ENCODE results near the gene TMEM182. TPM values are rescaled to one million over a fixed set of nuclear protein-coding genes. Genes with fewer than 3 reads are reported as not detected.

Gene TMEM182
- total RNA-seq, 1 experiment from 2014 or later: 13.7 TPM

GRCh38 chr2:102803041-102803896, 41.4 kb downstream of the TMEM182 start:
- H2AFZ ChIP-seq: no peak overlapping the region
- no peaks in the 10 kb centered on the region for H3K9me2 ChIP-seq (ENCODE audit: insufficient read depth)
- no TSS peak for BruUV-seq (replicated peaks)
- H3K27ac ChIP-seq: no peak overlapping the region
- no peaks in the 10 kb centered on the region for H3K4me1 ChIP-seq (replicated peaks; ENCODE audit: insufficient read depth)
- TF ChIP-seq, protein P1, sequence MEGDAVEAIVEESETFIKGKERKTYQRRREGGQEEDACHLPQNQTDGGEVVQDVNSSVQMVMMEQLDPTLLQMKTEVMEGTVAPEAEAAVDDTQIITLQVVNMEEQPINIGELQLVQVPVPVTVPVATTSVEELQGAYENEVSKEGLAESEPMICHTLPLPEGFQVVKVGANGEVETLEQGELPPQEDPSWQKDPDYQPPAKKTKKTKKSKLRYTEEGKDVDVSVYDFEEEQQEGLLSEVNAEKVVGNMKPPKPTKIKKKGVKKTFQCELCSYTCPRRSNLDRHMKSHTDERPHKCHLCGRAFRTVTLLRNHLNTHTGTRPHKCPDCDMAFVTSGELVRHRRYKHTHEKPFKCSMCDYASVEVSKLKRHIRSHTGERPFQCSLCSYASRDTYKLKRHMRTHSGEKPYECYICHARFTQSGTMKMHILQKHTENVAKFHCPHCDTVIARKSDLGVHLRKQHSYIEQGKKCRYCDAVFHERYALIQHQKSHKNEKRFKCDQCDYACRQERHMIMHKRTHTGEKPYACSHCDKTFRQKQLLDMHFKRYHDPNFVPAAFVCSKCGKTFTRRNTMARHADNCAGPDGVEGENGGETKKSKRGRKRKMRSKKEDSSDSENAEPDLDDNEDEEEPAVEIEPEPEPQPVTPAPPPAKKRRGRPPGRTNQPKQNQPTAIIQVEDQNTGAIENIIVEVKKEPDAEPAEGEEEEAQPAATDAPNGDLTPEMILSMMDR (conservative IDR thresholded peaks at IDR 0.05): no peak
- TF ChIP-seq EZH2 (IDR thresholded peaks at IDR 0.05; ENCODE audit: low read depth): no peak
- CTCF ChIA-PET: interaction anchor here (0.7 kb wide), 1 partner anchor 355 kb away, joined by 3 read pairs; no protein-coding TSS in a partner anchor
- POLR2A ChIA-PET (ENCODE audit: unreplicated experiment): no interaction called here
- peaks cover 10% of the 10 kb centered on the region for H3K36me3 ChIP-seq (ENCODE audit: low read depth)
- H3F3A ChIP-seq (ENCODE audit: insufficient read depth, low read depth): no peaks in the 10 kb centered on the region
- H3K4me2 ChIP-seq: no peak overlapping the region
- no peaks in the 10 kb centered on the region for H4K20me1 ChIP-seq (ENCODE audit: insufficient read depth)
- H3K79me2 ChIP-seq (ENCODE audit: low read depth): no peaks in the 10 kb centered on the region
- intact Hi-C loops (cut with micrococcal nuclease; ENCODE audit: unreplicated experiment): no loop called here
- DNase-seq: no peak
- H3K9me3 ChIP-seq (ENCODE audit: insufficient read depth, low read depth): peaks cover 14% of the 10 kb centered on the region
- no peak overlapping the region for H3K4me3 ChIP-seq
- no peaks in the 10 kb centered on the region for H3K27me3 ChIP-seq (ENCODE audit: insufficient read depth, low read depth)

- TF ChIP-seq, protein P1 (conservative IDR thresholded peaks at IDR 0.05): no peak
- TF ChIP-seq EZH2 (IDR thresholded peaks at IDR 0.05; ENCODE audit: low read depth): no peak
- no peaks in the 10 kb centered on the region for H4K20me1 ChIP-seq (ENCODE audit: insufficient read depth)
- H3K9me2 ChIP-seq (ENCODE audit: insufficient read depth): no peaks in the 10 kb centered on the region
- H3K4me1 ChIP-seq (replicated peaks; ENCODE audit: insufficient read depth): no peaks in the 10 kb centered on the region
- no peaks in the 10 kb centered on the region for H3K27me3 ChIP-seq (ENCODE audit: insufficient read depth, low read depth)
- H3K9me3 ChIP-seq (ENCODE audit: insufficient read depth, low read depth): peaks cover 14% of the 10 kb centered on the region
- no peak for DNase-seq
- no peak overlapping the region for H3K4me3 ChIP-seq
- ChIA-PET CTCF (interaction anchor here (0.7 kb wide), 1 partner anchor 355 kb away, joined by 3 read pairs; no protein-coding TSS in a partner anchor), POLR2A (ENCODE audit: unreplicated experiment) (no interaction called here)
- H3K27ac ChIP-seq: no peak overlapping the region
- intact Hi-C loops (cut with micrococcal nuclease; ENCODE audit: unreplicated experiment): no loop called here
- H3K79me2 ChIP-seq (ENCODE audit: low read depth): no peaks in the 10 kb centered on the region
- no TSS peak for BruUV-seq (replicated peaks)
- no peaks in the 10 kb centered on the region for H3F3A ChIP-seq (ENCODE audit: insufficient read depth, low read depth)
- H3K36me3 ChIP-seq (ENCODE audit: low read depth): peaks cover 9% of the 10 kb centered on the region
- no peak overlapping the region for H3K4me2 ChIP-seq
- H2AFZ ChIP-seq: no peak overlapping the region
Observed at GRCh38 chr2:102803897-102804217, 42.0 kb downstream of the TMEM182 start.

- BruUV-seq (replicated peaks): no TSS peak
- ChIA-PET CTCF (interaction anchor here (0.7 to 1.7 kb wide), 2 partner anchors 228 to 843 kb away, joined by 3 to 9 read pairs; no protein-coding TSS in a partner anchor), POLR2A (ENCODE audit: unreplicated experiment) (no interaction called here)
- peak in 1 of 2 experiments; percentile 67 for DNase-seq
- TF ChIP-seq, protein P1 (conservative IDR thresholded peaks at IDR 0.05): peak; percentile 77
- TF ChIP-seq EZH2 (IDR thresholded peaks at IDR 0.05; ENCODE audit: low read depth): no peak
- Histone ChIP-seq H3K9me3 (ENCODE audit: insufficient read depth, low read depth) (peaks cover 6% of the 10 kb centered on the region), H3K27me3 (ENCODE audit: insufficient read depth, low read depth) (no peaks in the 10 kb centered on the region), H3K27ac (no peak overlapping the region), H3K4me3 (no peak overlapping the region), H4K20me1 (ENCODE audit: insufficient read depth) (no peaks in the 10 kb centered on the region), H3K9me2 (ENCODE audit: insufficient read depth) (no peaks in the 10 kb centered on the region), H3K36me3 (ENCODE audit: low read depth) (no peaks in the 10 kb centered on the region; the same call in 1 of the 2 replicates), H2AFZ (no peak overlapping the region), H3K4me1 (replicated peaks; ENCODE audit: insufficient read depth) (no peaks in the 10 kb centered on the region), H3K4me2 (no peak overlapping the region), H3F3A (ENCODE audit: insufficient read depth, low read depth) (no peaks in the 10 kb centered on the region), H3K79me2 (ENCODE audit: low read depth) (no peaks in the 10 kb centered on the region)
- intact Hi-C loops (cut with micrococcal nuclease; ENCODE audit: unreplicated experiment): loop anchor here (1.0 to 5.0 kb wide), 4 partner anchors 54 to 358 kb away; partner anchors contain the start of gene SLC9A4
Observed at GRCh38 chr2:102806250-102806837, 44.5 kb downstream of the TMEM182 start.

All from PC-9 (cell line).